Measurements from ENCODE around the gene SNX13.

SNX13 gene

GRCh38 chr7:17947620-17948019, 7.3 kb upstream of the SNX13 start:
- no peak for DNase-seq (ENCODE audit: low spot score)

DNA sequence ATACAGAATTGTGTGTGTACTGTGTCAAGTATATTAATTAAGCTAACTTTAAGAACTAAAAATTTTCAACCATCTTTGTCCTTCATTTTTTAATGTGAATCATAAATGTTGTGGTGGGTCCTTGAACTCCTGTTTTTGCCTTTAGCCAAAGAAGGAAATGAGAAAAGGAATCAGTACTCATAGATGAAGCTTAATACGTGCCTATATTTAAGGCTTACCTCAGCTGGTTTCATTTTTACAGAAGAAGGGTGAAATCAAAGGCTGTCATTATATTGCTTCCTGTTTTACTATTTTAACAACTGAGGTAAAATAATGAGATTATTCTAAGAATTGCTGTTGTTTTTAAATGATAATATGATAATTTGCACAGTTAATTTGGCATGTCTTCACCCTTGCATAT, 6.3 kb upstream of the SNX13 start:
- DNase-seq (ENCODE audit: low spot score), result peak; percentile 16

- no peak for DNase-seq (ENCODE audit: low spot score)
Measured at GRCh38 chr7:17944720-17945119, 4.4 kb upstream of the SNX13 start.

DNA sequence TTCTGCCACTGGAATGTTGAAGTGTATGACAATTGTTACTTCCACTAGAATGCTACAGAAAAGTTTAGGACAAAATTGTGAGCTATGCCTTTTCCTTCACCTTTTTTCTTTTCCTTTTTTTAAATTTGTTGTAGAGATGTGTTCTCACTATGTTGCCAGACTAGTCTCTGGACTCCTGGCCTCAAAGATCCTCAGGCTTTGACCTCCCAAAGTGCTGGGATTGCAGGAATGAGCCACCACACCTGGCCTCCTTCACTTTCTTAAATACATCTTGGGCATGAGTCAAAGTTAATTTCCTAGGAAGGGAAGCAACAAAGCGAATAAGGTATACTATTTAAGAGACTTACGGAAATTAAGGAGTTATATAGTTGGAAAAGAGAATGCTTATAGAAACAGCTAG, 2.7 kb upstream of the SNX13 start:
- DNase-seq (ENCODE audit: low spot score), result no peak

DNA sequence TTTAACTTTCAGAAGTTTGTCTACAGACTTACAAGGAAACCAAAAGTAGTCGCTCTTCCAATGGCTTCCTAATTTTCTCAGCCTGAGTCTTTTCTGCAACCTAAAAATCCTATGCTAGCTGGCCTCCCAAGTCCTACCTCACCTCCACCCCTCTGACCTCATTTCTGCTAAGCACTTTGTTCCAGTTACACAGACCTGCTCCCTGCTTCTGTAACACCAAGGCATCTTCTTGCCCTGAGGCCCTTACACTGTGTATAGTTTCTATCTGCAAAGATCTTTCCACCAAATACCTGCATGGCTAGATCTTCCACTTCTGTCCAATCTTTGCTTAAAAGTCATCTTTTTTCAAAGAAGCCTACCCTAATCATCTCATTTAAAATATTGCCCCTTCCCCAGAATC, 1.9 kb upstream of the SNX13 start:
- DNase-seq (ENCODE audit: low spot score), result no peak

DNA sequence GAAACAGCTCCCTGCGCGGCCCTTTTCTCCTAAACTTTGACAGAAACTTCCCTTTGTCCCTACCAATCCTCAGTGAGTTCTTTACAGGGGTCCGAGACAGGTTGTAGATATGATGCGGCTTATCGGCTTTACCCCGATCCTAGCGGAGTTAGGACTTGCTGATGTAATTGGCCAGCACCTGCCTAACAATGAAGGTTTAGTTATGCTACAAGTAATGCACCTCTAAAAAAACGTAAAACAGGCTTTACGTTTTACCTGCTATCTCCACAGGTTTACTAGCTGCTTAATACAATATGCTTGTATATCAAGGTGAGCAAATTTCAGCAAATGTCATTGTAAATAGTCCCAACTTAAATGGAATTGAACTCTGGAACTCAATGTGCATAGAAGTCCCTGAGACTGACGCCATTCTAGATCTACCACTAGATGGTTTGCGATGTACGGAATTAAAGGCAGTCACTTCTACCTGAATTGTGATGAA, 697 bp upstream of the SNX13 start:
- peak; percentile 19 for DNase-seq (ENCODE audit: low spot score)

GRCh38 chr7:17939606-17940301, 540 bp downstream of the SNX13 start:
- peak; percentile 36 for DNase-seq (ENCODE audit: low spot score)

- peak; percentile 13 for DNase-seq (ENCODE audit: low spot score)
Measured at GRCh38 chr7:17939211-17939605, 1.1 kb downstream of the SNX13 start.

- DNase-seq (ENCODE audit: low spot score), result peak; percentile 2
Measured at GRCh38 chr7:17937506-17938120, 2.7 kb downstream of the SNX13 start.

GRCh38 chr7:17936321-17936720, 4.0 kb downstream of the SNX13 start:
- DNase-seq (ENCODE audit: low spot score), result no peak

GRCh38 chr7:17934612-17935240, 5.6 kb downstream of the SNX13 start:
- DNase-seq (ENCODE audit: low spot score), result no peak

GRCh38 chr7:17934094-17934493, 6.2 kb downstream of the SNX13 start:
- DNase-seq (ENCODE audit: low spot score), result peak; percentile 6

GRCh38 chr7:17932770-17933169, 7.5 kb downstream of the SNX13 start:
- no peak for DNase-seq (ENCODE audit: low spot score)

DNA sequence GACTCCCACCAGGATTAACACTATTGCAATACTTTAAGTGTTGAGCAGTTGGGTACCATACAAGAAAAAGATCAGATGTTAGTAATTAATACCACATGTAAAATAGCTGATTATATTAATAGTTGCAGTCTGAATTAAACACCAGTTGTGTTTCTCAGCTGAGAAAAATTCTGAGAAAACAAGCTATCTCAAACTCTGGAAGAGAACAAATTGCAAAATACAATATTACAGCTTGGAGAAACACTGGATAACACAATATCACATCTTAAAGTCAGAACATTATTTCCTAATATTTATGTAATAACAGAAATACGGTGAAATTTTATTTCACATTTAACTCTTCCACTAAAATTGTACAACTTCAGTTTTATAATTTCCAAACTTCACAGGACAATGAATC, 9.2 kb downstream of the SNX13 start:
- DNase-seq (ENCODE audit: low spot score), result no peak

DNA sequence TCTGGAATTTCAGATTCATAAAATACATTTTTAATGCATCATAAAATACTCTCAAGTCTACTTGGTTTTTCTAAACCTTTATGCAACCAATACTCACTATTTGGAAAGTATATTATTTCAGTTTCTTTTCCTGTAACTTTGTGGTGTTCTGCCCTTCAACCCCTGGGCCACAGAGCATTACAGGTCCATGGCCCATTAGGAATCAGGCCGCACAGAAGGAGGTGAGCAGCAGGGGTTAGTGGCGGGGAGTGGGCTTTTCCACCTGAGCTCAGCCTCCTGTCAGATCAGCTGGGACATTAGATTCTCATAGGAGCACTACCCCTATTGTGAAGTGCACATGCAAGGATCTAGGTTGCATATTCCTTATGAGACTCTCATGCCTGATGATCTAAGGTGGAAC, 9.7 kb downstream of the SNX13 start:
- no peak for DNase-seq (ENCODE audit: low spot score)

DNA sequence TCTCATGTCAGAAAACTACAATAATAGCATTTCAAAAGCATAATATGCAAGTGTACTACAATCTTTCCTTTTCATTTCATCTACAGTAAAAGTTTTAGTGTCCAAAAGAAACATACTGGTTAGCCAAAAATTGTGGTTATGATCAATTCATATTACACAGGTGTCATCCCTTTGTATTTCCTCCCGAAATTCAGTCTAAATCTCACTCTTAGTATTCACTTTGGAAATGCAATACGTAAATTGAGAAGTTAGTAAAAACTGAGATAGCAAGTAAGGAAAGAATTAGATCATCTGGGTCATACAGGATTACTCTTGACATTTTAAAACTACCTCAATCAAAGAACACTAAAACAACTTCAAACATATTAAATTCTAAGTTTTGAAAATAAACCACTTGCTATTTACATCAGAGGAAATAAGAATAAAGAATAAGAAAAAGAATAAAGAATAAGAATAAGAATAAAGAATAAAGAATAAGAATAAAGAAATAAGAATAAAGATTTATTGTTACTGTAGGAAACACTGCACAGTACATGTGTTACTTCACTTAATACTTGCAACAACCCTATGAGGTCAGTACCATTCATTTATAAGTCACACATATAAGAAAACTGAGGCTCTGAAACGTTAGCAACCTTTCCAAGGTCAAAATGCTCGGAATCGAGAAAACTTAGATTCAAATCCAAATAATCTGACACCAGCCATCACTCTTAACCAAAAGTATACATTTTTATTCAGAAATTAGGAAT, 10.5 kb downstream of the SNX13 start:
- no peak for DNase-seq (ENCODE audit: low spot score)

DNA sequence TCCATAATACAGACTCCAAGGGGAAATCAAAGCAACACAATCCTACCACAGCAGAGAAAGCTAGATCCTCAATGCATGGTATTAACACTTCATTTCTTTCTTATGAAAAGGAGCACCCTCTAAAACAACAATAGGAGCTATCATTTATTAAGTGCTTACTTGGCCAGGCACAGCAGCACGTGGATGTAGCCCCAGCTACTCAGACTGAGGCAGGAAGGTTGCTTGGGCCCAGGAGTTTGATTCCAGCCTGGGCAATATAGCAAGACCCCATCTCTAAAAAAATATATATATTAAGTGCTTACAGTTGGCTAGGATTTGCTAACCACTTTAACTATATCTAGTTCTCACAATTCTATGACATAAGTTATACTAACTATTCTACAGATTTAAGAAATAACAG, 12.2 kb downstream of the SNX13 start:
- DNase-seq (ENCODE audit: low spot score), result no peak

- no peak for DNase-seq (ENCODE audit: low spot score)
Measured at GRCh38 chr7:17921857-17922416, 18.4 kb downstream of the SNX13 start.

- no peak for DNase-seq (ENCODE audit: low spot score)
Measured at GRCh38 chr7:17917842-17918241, 22.5 kb downstream of the SNX13 start.

DNA sequence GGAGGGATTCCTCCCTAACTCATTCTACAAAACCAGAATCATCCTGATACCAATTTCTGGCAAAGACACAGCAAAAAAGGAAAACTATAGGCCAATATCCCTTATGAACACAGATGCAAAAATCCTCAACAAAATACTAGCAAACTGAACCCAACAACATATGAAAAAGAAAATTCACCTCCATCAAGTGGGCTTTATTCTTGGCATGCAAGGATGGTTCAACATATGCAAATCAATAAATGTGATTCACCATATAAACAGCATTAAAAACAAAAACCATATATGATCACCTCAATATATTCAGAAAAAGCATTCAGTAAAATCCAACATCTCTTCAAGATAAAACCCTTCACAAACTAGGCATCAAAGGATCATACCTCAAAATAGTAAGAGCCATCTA, 23.5 kb downstream of the SNX13 start:
- no peak for DNase-seq (ENCODE audit: low spot score)

GRCh38 chr7:17915796-17916195, 24.5 kb downstream of the SNX13 start:
- DNase-seq (ENCODE audit: low spot score), result no peak

DNA sequence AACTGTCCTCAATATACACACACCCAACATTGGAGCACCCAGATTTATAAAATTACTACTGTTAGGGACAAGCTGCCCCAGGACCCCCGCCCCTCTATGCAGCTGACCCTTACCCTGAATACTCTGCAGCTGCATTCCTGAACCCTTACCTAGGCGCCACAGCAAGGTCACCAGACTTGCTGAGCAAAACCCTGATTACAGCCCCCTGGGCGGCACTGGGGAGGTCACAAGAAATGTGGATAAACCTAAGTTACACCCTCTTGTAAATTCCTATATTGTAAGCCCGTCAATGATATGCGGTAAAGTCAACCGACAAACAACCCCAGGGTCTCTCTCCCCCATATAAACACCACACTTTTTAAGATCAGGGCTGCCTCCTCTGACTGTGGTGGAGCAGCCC, 25.1 kb downstream of the SNX13 start:
- no peak for DNase-seq (ENCODE audit: low spot score)
